Measurements from ENCODE around the gene NHERF1. TPM values are rescaled to one million over a fixed set of nuclear protein-coding genes. Genes with fewer than 3 reads are reported as not detected.

Gene NHERF1
- total and polyA plus RNA-seq, 2 of the 8 experiments (the other 6 are each of a cell fraction or from before 2014, with no cell fraction given) = 92.9 to 99.2 TPM

DNA sequence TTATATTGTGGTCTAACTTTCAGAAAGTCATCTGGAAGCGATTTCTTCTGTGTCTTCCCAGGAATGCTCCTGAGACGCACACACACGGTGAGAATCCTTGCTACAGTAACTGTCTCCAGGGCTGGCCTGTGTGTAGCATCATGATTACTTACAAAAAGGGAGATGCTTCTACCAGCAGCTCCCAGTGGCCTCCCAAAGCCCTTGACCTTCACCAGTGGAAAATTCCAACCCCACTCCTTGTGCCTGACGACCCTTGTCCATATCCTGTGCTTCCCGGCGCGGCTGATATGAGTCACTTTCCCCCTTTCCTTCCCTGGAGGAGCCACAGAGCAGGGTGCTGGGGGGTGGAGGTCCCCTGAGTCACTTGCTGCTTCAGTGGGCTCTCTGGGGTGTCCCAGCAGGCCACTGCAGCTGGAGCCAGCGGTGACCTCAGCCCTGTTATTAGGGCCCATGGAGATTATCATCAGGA is 49.8 kb downstream of the NHERF1 start:
- Histone ChIP-seq H3K9me3 (ENCODE audit: insufficient read depth in 2 of 2, low read depth in 1 of 2, low read length in 1 of 2) (no peaks in the 10 kb centered on the region), H2BK120ac (replicated peaks; ENCODE audit: low read depth, low read length) (no peak overlapping the region), H3K9ac (replicated peaks in 1 of 4; ENCODE audit: extremely low read depth in 1 of 4, low read depth in 3 of 4, low read length in 3 of 4) (no peak overlapping the region), H3K4ac (replicated peaks; ENCODE audit: insufficient read length, low read depth, low read length) (no peak overlapping the region), H3K4me3 (ENCODE audit: extremely low read depth in 1 of 4, insufficient read depth in 2 of 4, low read depth in 3 of 4, low read length in 4 of 4) (no peak overlapping the region), H2BK15ac (ENCODE audit: low read length) (no peak overlapping the region), H2AK5ac (ENCODE audit: low read depth, low read length) (no peak overlapping the region), H3K36me3 (ENCODE audit: control insufficient read depth in 2 of 4, insufficient read depth in 4 of 4, low read length in 3 of 4) (peaks cover 0 to 29% (median 6%) of the 10 kb centered on the region in 4 experiments; a peak in 6 of 8 replicates), H4K20me1 (replicated peaks in 1 of 2; ENCODE audit: control insufficient read depth in 1 of 2, insufficient read depth in 2 of 2, low read length in 2 of 2) (peaks cover 0 to 16% of the 10 kb centered on the region in 2 experiments), H3K14ac (ENCODE audit: insufficient read length) (no peak overlapping the region), H3K4me2 (ENCODE audit: insufficient read depth in 1 of 2, low read depth in 2 of 2, low read length in 2 of 2) (no peak overlapping the region), H3K23me2 (ENCODE audit: low read depth, low read length) (no peaks in the 10 kb centered on the region), H3K56ac (replicated peaks; ENCODE audit: insufficient read length, low read depth, low read length) (no peak overlapping the region), H3K27me3 (replicated peaks in 1 of 4; ENCODE audit: control insufficient read depth in 3 of 4, extremely low read depth in 1 of 4, insufficient read depth in 3 of 4, low read length in 3 of 4) (no peaks in the 10 kb centered on the region), H3K18ac (ENCODE audit: extremely low read depth, low read length) (no peak overlapping the region), H4K8ac (ENCODE audit: extremely low read depth, insufficient read depth, low read length) (no peak overlapping the region), H3K23ac (ENCODE audit: insufficient read length) (no peak overlapping the region), H3K79me2 (ENCODE audit: control insufficient read depth in 1 of 2, insufficient read depth in 2 of 2, low read length in 2 of 2) (no peaks in the 10 kb centered on the region), H2BK20ac (ENCODE audit: low read length) (no peak overlapping the region), H2AFZ (ENCODE audit: low read length) (no peak overlapping the region), H3K79me1 (ENCODE audit: low read depth, low read length) (no peaks in the 10 kb centered on the region), H2BK5ac (ENCODE audit: low read depth, low read length) (no peak overlapping the region), H4K91ac (replicated peaks; ENCODE audit: insufficient read length, low read length) (no peak overlapping the region), H3K4me1 (replicated peaks in 1 of 4; ENCODE audit: control insufficient read depth in 3 of 4, insufficient read depth in 4 of 4, low read length in 3 of 4) (no peaks in the 10 kb centered on the region), H3K27ac (ENCODE audit: low read depth, low read length) (no peak overlapping the region), H4K5ac (ENCODE audit: insufficient read length, low read depth, low read length) (no peak overlapping the region), H2BK12ac (ENCODE audit: low read depth, low read length) (no peak overlapping the region)
- DNase-seq (ENCODE audit: low read depth in 1 of 2, low spot score in 2 of 2) (no peak), FAIRE-seq (no peak)
- POLR2A ChIA-PET (ENCODE audit: partially characterized antibody) = interaction anchor here (0.9 kb wide), 1 partner anchor 20 kb away, joined by 5 read pairs; no protein-coding TSS in a partner anchor
- CTCF ChIA-PET (ENCODE audit: partially characterized antibody) = interaction anchor here (2.4 to 99.6 kb wide), 2 partner anchors 13 to 45 kb away, joined by 9 to 2981 read pairs; partner anchors contain the start of genes FDXR and GRIN2C
- 90% methylated on average over 7 of the region's 8 CpGs; no CpG with 5 or more reads in 1 of the 2 experiments for WGBS, 2 experiments (ENCODE audit: extremely low coverage in 1 of 2, insufficient coverage in 1 of 2, insufficient read length in 1 of 2, insufficient replicate concordance in 2 of 2, low coverage in 1 of 2, low lambda C conversion rate in 2 of 2, missing lambda C conversion rate in 1 of 2)
- TF ChIP-seq BACH1 (IDR thresholded peaks at IDR 0.05; ENCODE audit: low read length) = no peak
- no peak for TF ChIP-seq SP2 (IDR thresholded peaks at IDR 0.05; ENCODE audit: low read length)
- TF ChIP-seq SP1 (IDR thresholded peaks at IDR 0.05; ENCODE audit: low read depth, low read length) = no peak
- no peak for TF ChIP-seq SUZ12 (IDR thresholded peaks at IDR 0.05; ENCODE audit: low read length)
- TF ChIP-seq, protein P1, sequence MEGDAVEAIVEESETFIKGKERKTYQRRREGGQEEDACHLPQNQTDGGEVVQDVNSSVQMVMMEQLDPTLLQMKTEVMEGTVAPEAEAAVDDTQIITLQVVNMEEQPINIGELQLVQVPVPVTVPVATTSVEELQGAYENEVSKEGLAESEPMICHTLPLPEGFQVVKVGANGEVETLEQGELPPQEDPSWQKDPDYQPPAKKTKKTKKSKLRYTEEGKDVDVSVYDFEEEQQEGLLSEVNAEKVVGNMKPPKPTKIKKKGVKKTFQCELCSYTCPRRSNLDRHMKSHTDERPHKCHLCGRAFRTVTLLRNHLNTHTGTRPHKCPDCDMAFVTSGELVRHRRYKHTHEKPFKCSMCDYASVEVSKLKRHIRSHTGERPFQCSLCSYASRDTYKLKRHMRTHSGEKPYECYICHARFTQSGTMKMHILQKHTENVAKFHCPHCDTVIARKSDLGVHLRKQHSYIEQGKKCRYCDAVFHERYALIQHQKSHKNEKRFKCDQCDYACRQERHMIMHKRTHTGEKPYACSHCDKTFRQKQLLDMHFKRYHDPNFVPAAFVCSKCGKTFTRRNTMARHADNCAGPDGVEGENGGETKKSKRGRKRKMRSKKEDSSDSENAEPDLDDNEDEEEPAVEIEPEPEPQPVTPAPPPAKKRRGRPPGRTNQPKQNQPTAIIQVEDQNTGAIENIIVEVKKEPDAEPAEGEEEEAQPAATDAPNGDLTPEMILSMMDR (IDR thresholded peaks at IDR 0.05; ENCODE audit: control extremely low read depth in 1 of 3, insufficient read depth in 1 of 3, low read depth in 1 of 3, low read length in 3 of 3) = no peak
- TF ChIP-seq GABPA (IDR thresholded peaks at IDR 0.05; ENCODE audit: borderline replicate concordance, insufficient read depth, low read length) = no peak
- TF ChIP-seq POLR2AphosphoS5 (IDR thresholded peaks at IDR 0.05; ENCODE audit: low read depth, low read length) = no peak
- TF ChIP-seq BRCA1 (IDR thresholded peaks at IDR 0.05; ENCODE audit: low read depth, low read length) = no peak
- no peak for TF ChIP-seq KDM4A (IDR thresholded peaks at IDR 0.05; ENCODE audit: low read depth, low read length, severe bottlenecking)
- no peak for TF ChIP-seq CHD1 (IDR thresholded peaks at IDR 0.05; ENCODE audit: low read depth, low read length)
- no peak for TF ChIP-seq CBX8 (IDR thresholded peaks at IDR 0.05; ENCODE audit: borderline replicate concordance, low read depth, low read length)
- no peak for TF ChIP-seq RFX5 (IDR thresholded peaks at IDR 0.05; ENCODE audit: borderline replicate concordance, low read depth, low read length)

All from H1 (cell line).